Astrocyte of the spinal cord (primary cell): Measurements from ENCODE around the gene MDFI.

Source experiments
- DNase-seq: peaks from one replicate; pipeline ENCODE4 v3.0.0; 2011; ENCODE audit warnings: low read depth, low spot score
- H3K4me3 ChIP-seq: 2 replicates; pipeline ENCODE4 v1.5.1; 2011; ENCODE audit warnings: low read depth, mild to moderate bottlenecking, low read length, moderate library complexity
- CTCF ChIP-seq: IDR thresholded peaks from 2 replicates; pipeline ENCODE4 v1.5.1; 2012; ENCODE audit warnings: low read depth, mild to moderate bottlenecking, low read length, inconsistent platforms
- in situ Hi-C: cut with HindIII; loops from 2 replicates; pipeline ENCODE4 v1.10.0; 2017; ENCODE audit warnings: low sequenced_read_pairs

Gene MDFI

GRCh38 chr6:41593839-41594238 lies 44.4 kb upstream of the MDFI start:
- H3K4me3 ChIP-seq: no peak overlapping the region

GRCh38 chr6:41594326-41594725 lies 43.9 kb upstream of the MDFI start:
- no peak for TF ChIP-seq CTCF
- no peak overlapping the region for H3K4me3 ChIP-seq
- no peak for DNase-seq
- in situ Hi-C loops: no loop called here

More at GRCh38 chr6:41593839-41594238, 44.4 kb upstream of the MDFI start:
- no peak for TF ChIP-seq CTCF
- in situ Hi-C loops: no loop called here
- DNase-seq: no peak

- DNase-seq: no peak
- no peak for TF ChIP-seq CTCF
- no peak overlapping the region for H3K4me3 ChIP-seq
- in situ Hi-C loops: no loop called here
Measured at GRCh38 chr6:41594766-41595165, 43.5 kb upstream of the MDFI start.

GRCh38 chr6:41595166-41595565 lies 43.1 kb upstream of the MDFI start:
- no peak overlapping the region for H3K4me3 ChIP-seq
- no peak for TF ChIP-seq CTCF
- no peak for DNase-seq
- in situ Hi-C loops: no loop called here

GRCh38 chr6:41596096-41596685 lies 42.1 kb upstream of the MDFI start:
- TF ChIP-seq CTCF: no peak
- in situ Hi-C loops: no loop called here

GRCh38 chr6:41596807-41597206 lies 41.5 kb upstream of the MDFI start:
- no peak for DNase-seq
- no peak for TF ChIP-seq CTCF
- in situ Hi-C loops: no loop called here
- no peak overlapping the region for H3K4me3 ChIP-seq

More at GRCh38 chr6:41596096-41596685, 42.1 kb upstream of the MDFI start:
- DNase-seq: no peak
- no peak overlapping the region for H3K4me3 ChIP-seq
